Measurements from ENCODE around the gene PLSCR4.
"Not testable (repeated sequence)": the region's sequence is repeated elsewhere in the genome, so short reads cannot be mapped to it uniquely, and the experiment has no call there.

Gene PLSCR4

DNA sequence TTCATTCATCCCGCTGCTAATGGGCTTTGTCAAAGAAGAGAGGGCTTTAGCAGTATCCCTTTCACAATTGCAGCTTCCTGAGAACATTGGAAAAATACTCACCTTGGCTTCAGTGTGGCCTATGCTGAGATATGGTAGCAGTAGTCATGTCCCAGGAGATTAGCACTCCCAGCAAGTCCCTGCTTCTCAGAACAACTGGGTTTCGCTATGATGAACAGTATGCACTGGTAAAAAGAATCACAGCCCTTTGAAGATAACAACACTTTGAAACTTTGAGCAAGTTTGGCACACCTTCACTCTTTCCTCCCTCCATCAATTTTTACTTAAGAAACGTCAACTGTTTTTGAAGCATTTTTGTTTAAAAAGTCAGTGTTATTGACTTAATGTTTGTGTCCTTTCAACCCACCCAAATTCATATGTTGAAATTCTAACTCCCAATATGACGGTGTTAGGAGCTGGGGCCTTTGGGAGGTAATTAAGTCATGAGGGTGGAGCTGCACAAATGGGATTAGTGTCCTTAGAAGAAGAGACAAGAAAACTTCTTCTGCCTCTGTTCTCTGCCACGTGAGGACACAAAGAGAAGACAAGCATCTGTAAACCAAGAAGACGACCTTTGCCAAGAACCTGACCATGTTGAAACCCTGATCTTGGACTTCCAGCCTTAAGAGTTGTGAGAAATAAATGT is 17.8 kb upstream of the PLSCR4 start:
- H3K36me3 Mint-ChIP-seq (ENCODE audit: low read depth): no peaks in the 10 kb centered on the region
- H3K27me3 Mint-ChIP-seq (ENCODE audit: low read depth, poor library complexity): no peaks in the 10 kb centered on the region
- no peak overlapping the region for H3K4me3 Mint-ChIP-seq
- no peaks in the 10 kb centered on the region for H3K9me3 Mint-ChIP-seq
- no peaks in the 10 kb centered on the region for H3K4me1 Mint-ChIP-seq
- DNase-seq: no peak
- H3K27ac Mint-ChIP-seq: no peak overlapping the region
- TF ChIP-seq, protein P1, sequence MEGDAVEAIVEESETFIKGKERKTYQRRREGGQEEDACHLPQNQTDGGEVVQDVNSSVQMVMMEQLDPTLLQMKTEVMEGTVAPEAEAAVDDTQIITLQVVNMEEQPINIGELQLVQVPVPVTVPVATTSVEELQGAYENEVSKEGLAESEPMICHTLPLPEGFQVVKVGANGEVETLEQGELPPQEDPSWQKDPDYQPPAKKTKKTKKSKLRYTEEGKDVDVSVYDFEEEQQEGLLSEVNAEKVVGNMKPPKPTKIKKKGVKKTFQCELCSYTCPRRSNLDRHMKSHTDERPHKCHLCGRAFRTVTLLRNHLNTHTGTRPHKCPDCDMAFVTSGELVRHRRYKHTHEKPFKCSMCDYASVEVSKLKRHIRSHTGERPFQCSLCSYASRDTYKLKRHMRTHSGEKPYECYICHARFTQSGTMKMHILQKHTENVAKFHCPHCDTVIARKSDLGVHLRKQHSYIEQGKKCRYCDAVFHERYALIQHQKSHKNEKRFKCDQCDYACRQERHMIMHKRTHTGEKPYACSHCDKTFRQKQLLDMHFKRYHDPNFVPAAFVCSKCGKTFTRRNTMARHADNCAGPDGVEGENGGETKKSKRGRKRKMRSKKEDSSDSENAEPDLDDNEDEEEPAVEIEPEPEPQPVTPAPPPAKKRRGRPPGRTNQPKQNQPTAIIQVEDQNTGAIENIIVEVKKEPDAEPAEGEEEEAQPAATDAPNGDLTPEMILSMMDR (IDR thresholded peaks at IDR 0.05): no peak

DNA sequence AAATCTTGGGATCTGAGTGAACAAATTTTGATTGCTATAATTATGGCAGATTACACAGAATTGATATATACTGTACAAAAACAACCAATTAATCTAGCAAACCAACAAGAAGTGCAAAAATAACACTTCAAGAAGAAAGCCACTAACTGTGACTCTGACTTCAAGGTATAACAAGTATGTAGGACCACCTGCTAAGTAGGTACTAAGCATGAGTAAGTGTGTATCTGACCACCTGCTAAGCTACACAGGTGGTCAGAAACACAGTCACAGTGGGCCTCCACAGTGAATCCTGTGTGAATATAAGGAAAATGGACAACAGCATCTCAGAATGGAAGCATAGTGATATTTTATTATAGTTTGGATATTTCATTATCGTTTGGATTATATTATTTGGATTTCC is 14.8 kb upstream of the PLSCR4 start:
- no peak overlapping the region for H3K4me3 Mint-ChIP-seq
- H3K27ac Mint-ChIP-seq: no peak overlapping the region
- DNase-seq: no peak
- no peaks in the 10 kb centered on the region for H3K27me3 Mint-ChIP-seq (ENCODE audit: low read depth, poor library complexity)
- no peaks in the 10 kb centered on the region for H3K36me3 Mint-ChIP-seq (ENCODE audit: low read depth)
- TF ChIP-seq, protein P1 (IDR thresholded peaks at IDR 0.05): no peak
- H3K9me3 Mint-ChIP-seq: no peaks in the 10 kb centered on the region
- no peaks in the 10 kb centered on the region for H3K4me1 Mint-ChIP-seq

DNA sequence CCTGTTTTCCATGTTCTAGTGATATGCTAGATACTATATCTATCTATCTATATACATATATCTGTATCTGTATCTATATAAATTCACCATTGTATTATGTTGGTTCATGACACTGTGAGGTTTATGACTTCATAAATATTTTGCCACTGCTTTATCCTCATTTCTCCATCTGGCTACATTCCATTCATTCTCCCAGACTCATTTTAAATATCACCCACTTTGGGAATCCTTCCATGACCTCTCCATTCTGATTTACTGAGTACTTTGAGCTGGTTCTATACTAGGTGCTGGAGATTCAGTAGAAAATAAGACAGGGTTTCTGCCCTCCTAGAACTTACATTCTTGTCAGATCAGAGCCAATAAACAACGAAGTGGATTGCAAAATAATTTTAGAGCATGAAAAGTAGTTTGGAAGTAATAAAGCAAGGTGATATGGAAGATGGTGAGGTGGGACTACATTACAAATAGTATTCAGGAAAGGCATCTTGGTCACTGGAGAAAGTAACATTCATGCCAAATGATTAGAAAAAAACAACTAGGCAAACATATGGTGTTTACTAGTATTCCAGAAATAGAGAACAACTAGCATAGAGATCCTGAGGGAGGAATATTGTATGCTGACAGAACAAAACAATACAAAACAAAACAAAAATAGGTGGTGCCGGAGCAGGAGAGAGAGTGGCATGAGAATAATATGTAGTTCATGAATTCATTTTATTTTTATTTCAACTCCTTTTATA is 11.6 kb upstream of the PLSCR4 start:
- Mint-ChIP-seq H3K9me3 (no peaks in the 10 kb centered on the region), H3K4me3 (no peak overlapping the region), H3K4me1 (no peaks in the 10 kb centered on the region), H3K27me3 (ENCODE audit: low read depth, poor library complexity) (no peaks in the 10 kb centered on the region), H3K36me3 (ENCODE audit: low read depth) (no peaks in the 10 kb centered on the region), H3K27ac (no peak overlapping the region)
- TF ChIP-seq, protein P1 (IDR thresholded peaks at IDR 0.05): no peak
- no peak for DNase-seq

DNA sequence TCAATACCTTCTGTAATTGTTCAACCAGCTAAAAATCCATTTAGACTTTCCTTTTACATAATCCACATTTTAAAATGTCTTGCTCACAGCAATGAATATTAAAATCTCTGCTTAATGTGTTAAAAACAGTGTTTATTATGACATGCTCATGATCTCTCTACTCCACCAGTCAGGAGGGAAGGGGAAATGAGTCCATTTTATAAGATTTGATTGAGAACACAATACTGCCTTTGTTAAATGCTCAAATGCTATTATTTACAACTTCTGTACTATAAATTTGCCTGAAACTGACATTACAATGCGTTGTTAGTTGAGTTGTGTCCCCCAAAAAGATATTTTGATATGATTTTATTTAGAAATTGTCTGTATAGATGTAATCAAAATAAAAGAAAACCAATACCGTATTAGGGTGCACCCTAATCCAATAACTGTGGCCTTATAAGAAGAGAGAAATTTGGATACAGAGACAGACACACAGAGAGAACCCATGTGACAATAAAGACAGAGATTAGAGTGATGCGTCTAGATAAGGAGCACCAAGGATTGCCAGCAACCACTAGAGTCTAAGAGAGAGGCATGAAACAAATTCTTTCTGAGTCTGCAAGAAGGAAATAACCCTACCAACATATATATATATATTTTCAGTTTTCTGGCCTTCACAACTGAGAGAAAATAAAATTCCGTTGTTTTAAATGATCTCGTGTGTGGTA is 9.1 kb upstream of the PLSCR4 start:
- Mint-ChIP-seq H3K27ac (no peak overlapping the region), H3K4me1 (no peaks in the 10 kb centered on the region), H3K27me3 (ENCODE audit: low read depth, poor library complexity) (no peaks in the 10 kb centered on the region), H3K4me3 (no peak overlapping the region), H3K9me3 (no peaks in the 10 kb centered on the region), H3K36me3 (ENCODE audit: low read depth) (no peaks in the 10 kb centered on the region)
- no peak for DNase-seq
- TF ChIP-seq, protein P1 (IDR thresholded peaks at IDR 0.05): no peak

DNA sequence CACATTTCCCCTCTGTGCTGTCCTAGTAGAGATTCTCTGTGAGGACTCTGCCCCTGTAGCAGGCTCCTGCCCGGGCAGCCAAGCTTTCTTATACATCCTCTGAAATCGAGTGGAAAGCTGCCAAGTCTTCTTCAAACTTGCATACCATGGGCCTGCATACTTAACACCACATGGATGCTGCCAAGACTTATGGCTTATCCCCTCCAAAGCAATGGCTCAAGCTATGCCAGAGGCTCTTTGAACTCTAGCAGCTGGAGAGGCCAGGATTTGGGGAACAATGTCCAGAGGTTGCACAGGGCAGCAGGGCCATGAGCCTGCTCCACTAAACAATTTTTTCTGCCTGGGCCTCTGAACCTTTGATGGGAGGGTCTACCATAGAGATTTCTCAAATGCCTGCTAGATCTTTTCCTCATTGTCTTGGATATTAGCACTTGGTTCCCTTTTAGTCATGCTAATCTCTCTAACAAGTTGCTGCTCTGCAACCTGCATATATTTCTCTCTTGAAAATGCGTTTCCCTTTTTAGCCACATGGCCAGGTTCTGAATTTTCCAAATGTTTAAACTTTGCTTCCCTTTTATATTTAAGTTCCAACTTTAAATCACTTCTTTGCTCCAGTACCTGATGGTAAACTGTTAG is 6.1 kb upstream of the PLSCR4 start:
- no peak overlapping the region for H3K27ac Mint-ChIP-seq
- no peaks in the 10 kb centered on the region for H3K36me3 Mint-ChIP-seq (ENCODE audit: low read depth)
- DNase-seq: no peak
- peaks cover 4% of the 10 kb centered on the region for H3K27me3 Mint-ChIP-seq (ENCODE audit: low read depth, poor library complexity)
- TF ChIP-seq, protein P1 (IDR thresholded peaks at IDR 0.05): no peak
- H3K4me1 Mint-ChIP-seq: no peaks in the 10 kb centered on the region
- H3K4me3 Mint-ChIP-seq: no peak overlapping the region
- peaks cover 23% of the 10 kb centered on the region for H3K9me3 Mint-ChIP-seq

DNA sequence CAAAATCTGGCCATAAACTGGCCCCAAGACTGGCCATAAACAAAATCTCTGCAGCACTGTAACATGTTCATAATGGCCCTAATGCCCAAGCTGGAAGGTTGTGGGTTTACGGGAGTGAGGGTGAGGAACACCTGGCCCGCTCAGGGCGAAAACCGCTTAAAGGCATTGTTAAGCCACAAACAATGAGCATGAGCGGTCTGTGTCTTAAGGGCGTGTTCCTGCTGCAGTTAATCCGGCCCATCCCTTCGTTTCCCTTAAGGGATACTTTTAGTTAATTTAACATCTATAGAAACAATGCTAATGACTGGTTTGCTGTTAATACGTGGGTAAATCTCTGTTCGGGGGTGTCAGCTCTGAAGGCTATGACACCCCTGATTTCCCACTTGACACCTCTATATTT is 1.5 kb upstream of the PLSCR4 start:
- H3K4me3 Mint-ChIP-seq; H3K27ac Mint-ChIP-seq; DNase-seq; H3K4me1 Mint-ChIP-seq; H3K36me3 Mint-ChIP-seq (ENCODE audit: low read depth): not testable (repeated sequence)
- peaks cover 27% of the 10 kb centered on the region for H3K9me3 Mint-ChIP-seq
- peaks cover 22% of the 10 kb centered on the region for H3K27me3 Mint-ChIP-seq (ENCODE audit: low read depth, poor library complexity)

Data from nephron progenitor cell (in vitro differentiated cells).